Esophagus squamous epithelium (tissue), 4 donors: ENCODE measurements around the gene THEM5.

Experiments used
- POLR2A ChIP-seq, 4 donors: fragments of 450-650 bp; IDR thresholded peaks; one replicate each; pipeline ENCODE4 v1.6.1; 2017; ENCODE audit warnings: antibody characterized with exemption in 4 of 4, mild to moderate bottlenecking in 4 of 4, moderate library complexity in 3 of 4
- TF ChIP-seq, protein P1 (sequence below), 6 experiments: fragments of 450-650 bp in 4 of 6; fragments of 200-600 bp in 2 of 6; sonication (generic) in 2 of 6; IDR thresholded peaks; one replicate each; pipeline ENCODE4 v1.5.1; 2016 to 2019; ENCODE audit warnings: antibody characterized with exemption in 6 of 6, mild to moderate bottlenecking in 4 of 6, moderate library complexity in 4 of 6

GRCh38 chr1:151839082-151839412 lies 14.5 kb downstream of the THEM5 start:
- TF ChIP-seq, protein P1, sequence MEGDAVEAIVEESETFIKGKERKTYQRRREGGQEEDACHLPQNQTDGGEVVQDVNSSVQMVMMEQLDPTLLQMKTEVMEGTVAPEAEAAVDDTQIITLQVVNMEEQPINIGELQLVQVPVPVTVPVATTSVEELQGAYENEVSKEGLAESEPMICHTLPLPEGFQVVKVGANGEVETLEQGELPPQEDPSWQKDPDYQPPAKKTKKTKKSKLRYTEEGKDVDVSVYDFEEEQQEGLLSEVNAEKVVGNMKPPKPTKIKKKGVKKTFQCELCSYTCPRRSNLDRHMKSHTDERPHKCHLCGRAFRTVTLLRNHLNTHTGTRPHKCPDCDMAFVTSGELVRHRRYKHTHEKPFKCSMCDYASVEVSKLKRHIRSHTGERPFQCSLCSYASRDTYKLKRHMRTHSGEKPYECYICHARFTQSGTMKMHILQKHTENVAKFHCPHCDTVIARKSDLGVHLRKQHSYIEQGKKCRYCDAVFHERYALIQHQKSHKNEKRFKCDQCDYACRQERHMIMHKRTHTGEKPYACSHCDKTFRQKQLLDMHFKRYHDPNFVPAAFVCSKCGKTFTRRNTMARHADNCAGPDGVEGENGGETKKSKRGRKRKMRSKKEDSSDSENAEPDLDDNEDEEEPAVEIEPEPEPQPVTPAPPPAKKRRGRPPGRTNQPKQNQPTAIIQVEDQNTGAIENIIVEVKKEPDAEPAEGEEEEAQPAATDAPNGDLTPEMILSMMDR (IDR thresholded peaks at IDR 0.05): no peak
- no peak for TF ChIP-seq POLR2A (IDR thresholded peaks at IDR 0.05)
